ENCODE results near the gene AFF3.

The AFF3 gene

DNA sequence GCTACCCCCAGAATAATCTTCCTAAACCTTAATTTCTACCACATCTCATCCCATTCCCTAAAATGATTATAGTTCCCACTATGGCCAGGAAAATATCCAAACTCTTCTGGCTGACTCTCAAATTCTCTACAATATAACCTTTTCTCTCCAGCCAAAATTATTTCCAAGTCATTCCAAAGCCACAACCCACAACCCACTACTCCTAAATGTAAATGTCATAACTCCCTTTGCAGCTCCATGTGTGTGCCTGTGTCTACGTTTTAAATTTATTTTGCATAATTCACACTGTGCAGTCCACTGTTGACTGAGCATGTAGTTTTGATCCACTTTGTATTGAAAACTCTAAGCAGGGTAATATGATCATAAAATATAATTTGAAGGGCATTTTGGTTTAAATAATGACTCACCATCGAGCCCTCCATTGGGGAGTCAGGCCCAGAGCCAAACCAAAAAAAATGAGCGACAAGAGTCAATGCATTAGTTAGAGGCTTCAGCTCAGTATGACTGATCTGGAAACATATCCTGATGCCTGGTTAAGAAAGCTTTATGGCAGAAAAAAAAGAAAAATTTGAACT, 171.0 kb downstream of the AFF3 start:
- TF ChIP-seq, protein P1, sequence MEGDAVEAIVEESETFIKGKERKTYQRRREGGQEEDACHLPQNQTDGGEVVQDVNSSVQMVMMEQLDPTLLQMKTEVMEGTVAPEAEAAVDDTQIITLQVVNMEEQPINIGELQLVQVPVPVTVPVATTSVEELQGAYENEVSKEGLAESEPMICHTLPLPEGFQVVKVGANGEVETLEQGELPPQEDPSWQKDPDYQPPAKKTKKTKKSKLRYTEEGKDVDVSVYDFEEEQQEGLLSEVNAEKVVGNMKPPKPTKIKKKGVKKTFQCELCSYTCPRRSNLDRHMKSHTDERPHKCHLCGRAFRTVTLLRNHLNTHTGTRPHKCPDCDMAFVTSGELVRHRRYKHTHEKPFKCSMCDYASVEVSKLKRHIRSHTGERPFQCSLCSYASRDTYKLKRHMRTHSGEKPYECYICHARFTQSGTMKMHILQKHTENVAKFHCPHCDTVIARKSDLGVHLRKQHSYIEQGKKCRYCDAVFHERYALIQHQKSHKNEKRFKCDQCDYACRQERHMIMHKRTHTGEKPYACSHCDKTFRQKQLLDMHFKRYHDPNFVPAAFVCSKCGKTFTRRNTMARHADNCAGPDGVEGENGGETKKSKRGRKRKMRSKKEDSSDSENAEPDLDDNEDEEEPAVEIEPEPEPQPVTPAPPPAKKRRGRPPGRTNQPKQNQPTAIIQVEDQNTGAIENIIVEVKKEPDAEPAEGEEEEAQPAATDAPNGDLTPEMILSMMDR (IDR thresholded peaks at IDR 0.05; ENCODE audit: low read depth, low read length) = no peak

DNA sequence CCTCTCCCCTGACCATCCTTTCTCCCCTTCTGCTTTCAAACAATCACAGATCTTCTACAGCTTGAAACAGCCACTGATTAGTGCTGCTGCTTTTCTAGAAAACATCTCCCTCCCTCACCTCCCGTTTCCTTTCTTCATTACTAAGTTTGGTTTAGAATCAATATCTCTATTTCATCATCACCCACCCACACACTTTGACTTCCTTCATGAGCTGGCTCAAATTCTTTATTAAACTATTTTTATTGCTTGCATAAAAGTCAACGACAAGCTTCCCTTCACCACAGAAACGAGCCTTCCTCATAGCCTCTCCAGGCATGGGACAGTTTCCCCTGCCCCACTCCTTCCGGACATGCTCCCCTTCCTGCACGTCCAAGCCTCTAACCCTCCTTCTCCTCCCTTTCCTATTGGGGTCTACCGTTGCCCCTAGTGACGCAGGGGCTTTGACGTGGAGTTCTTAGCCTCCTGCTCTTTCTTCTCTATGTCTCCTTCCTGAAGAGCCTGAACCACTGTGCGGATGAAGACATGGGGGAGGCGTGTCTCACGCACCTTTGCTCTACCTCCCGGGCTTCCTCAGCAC, 172.0 kb downstream of the AFF3 start:
- no peak for DNase-seq (ENCODE audit: extremely low read depth, low read depth)
- TF ChIP-seq, protein P1 (IDR thresholded peaks at IDR 0.05; ENCODE audit: low read depth, low read length) = no peak

More for the DNA sequence above, 171.0 kb downstream of the AFF3 start:
- no peak for DNase-seq (ENCODE audit: extremely low read depth, low read depth)

- no peak for DNase-seq (ENCODE audit: extremely low read depth, low read depth)
Observed at GRCh38 chr2:99961196-99961913, 181.0 kb downstream of the AFF3 start.

GRCh38 chr2:99960790-99961189, 181.6 kb downstream of the AFF3 start:
- TF ChIP-seq, protein P1 (IDR thresholded peaks at IDR 0.05; ENCODE audit: low read depth, low read length) = no peak
- no peak for DNase-seq (ENCODE audit: extremely low read depth, low read depth)

More at GRCh38 chr2:99961196-99961913, 181.0 kb downstream of the AFF3 start:
- TF ChIP-seq, protein P1 (IDR thresholded peaks at IDR 0.05; ENCODE audit: low read depth, low read length) = no peak

DNA sequence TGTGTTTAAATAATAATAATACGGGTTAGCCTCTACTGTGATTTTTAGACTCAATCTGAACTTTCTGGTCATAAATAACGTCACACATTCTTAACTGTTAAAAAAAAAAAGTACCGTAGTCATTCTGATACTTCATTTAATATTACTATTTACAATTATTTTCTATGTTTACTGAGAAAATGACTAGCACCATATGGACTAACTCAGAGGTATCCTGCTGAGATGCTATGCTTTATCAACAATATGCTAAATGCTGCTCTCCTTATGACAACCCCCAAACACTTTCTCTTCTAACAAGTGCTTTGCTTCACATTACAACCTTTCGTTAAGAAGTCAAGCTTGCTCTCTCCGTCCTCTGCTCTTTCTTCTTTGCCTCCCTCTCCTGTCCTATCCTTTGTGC, 182.1 kb downstream of the AFF3 start:
- TF ChIP-seq, protein P1 (IDR thresholded peaks at IDR 0.05; ENCODE audit: low read depth, low read length) = no peak
- DNase-seq (ENCODE audit: extremely low read depth, low read depth) = no peak

- TF ChIP-seq, protein P1 (IDR thresholded peaks at IDR 0.05; ENCODE audit: low read depth, low read length) = no peak
- DNase-seq (ENCODE audit: extremely low read depth, low read depth) = no peak
Observed at GRCh38 chr2:99959261-99960014, 183.0 kb downstream of the AFF3 start.

All from AG09319 (cell line).